HepG2 (cell line): ENCODE data around the gene DLG4. TPM values are rescaled to one million over a fixed set of nuclear protein-coding genes. Genes with fewer than 3 reads are reported as not detected.

ENCODE experiments used
- ATAC-seq: fragments of 200-7000 bp; cut with Tn5 transposase; 3 replicates; pipeline ENCODE4 v1.9.1; 2020; ENCODE audit warnings: mild to moderate bottlenecking, moderate library complexity
- BruUV-seq: library from RNA; stranded (reverse); fragments of 400-500 nt; replicated peaks from 2 replicates; lab custom pipeline; 2021; lab: Mats Ljungman, UMichigan
- CTCF ChIA-PET: fragments of 300-600 bp; formaldehyde crosslinking; extraction: SDS; loops from one replicate; lab custom pipeline; 2021; ENCODE audit warnings: low total read pairs, inconsistent platforms, low intra/inter-chr PET ratio; lab: Yijun Ruan, JAX
- POLR2A ChIA-PET: fragments of 350-600 bp; sonication (Branson Sonifier 250); formaldehyde crosslinking; loops from one replicate; lab custom pipeline; 2020; ENCODE audit warnings: antibody characterized with exemption, inconsistent platforms; lab: Yijun Ruan, JAX
- DNase-seq: peaks from one replicate; pipeline ENCODE4 v3.0.0-alpha.2; 2015; ENCODE audit warnings: low spot score
- FAIRE-seq: peaks from 3 replicates; lab custom pipeline; 2011; peaks lifted over from hg19 to GRCh38; lab: Jason Lieb, UNC
- H2AFZ ChIP-seq: one replicate; pipeline ENCODE4 v1.6.1; 2011; ENCODE audit warnings: low read length, inconsistent platforms
- H3K27ac ChIP-seq: fragments of 300-600 bp; 3 replicates; pipeline ENCODE4 v1.8.0; 2011; ENCODE audit warnings: mixed run types, mild to moderate bottlenecking, mixed read lengths, low read length, inconsistent platforms; ENCODE audit not compliant: insufficient read depth; ENCODE audit errors: extremely low read length
- H3K27me3 ChIP-seq, 2 experiments: fragments of 200-600 bp in 1 of 2; 2 replicates in 1 of 2; 3 replicates in 1 of 2; pipeline versions ENCODE4 v1.6.0 to v1.8.0; 2011; ENCODE audit warnings: low read length in 2 of 2, mild to moderate bottlenecking in 2 of 2, moderate library complexity in 2 of 2, inconsistent platforms in 1 of 2; ENCODE audit not compliant: insufficient read depth in 2 of 2, control insufficient read depth in 1 of 2
- H3K36me3 ChIP-seq, 2 experiments: fragments of 200-600 bp in 1 of 2; replicated peaks in 1 of 2; 2 replicates in 1 of 2; 3 replicates in 1 of 2; pipeline versions ENCODE4 v1.5.1 to v1.8.0; 2011; ENCODE audit warnings: low read length in 2 of 2, inconsistent platforms in 1 of 2; ENCODE audit not compliant: insufficient read depth in 2 of 2, control insufficient read depth in 1 of 2
- H3K4me1 ChIP-seq: 2 replicates; pipeline ENCODE4 v1.5.1; 2012; ENCODE audit warnings: low read length, inconsistent platforms; ENCODE audit not compliant: insufficient read depth
- H3K4me2 ChIP-seq: 2 replicates; pipeline ENCODE4 v1.6.0; 2011; ENCODE audit warnings: low read depth, low read length, inconsistent platforms
- H3K4me3 ChIP-seq, 3 experiments: fragments of 200-600 bp in 1 of 3; sonication (generic), shearing (Covaris generic) in 1 of 3; replicated peaks in 1 of 3; 2 replicates each; pipeline ENCODE4 v1.5.1; 2011 to 2016; ENCODE audit warnings: low read length in 3 of 3, inconsistent platforms in 2 of 3, low read depth in 2 of 3, mild to moderate bottlenecking in 2 of 3, control low read depth in 1 of 3, mixed read lengths in 1 of 3; ENCODE audit not compliant: insufficient read depth in 1 of 3
- H3K79me2 ChIP-seq: one replicate; pipeline ENCODE4 v1.6.1; 2011; ENCODE audit warnings: low read length, inconsistent platforms; ENCODE audit not compliant: insufficient read depth
- H3K9ac ChIP-seq: 2 replicates; pipeline ENCODE4 v1.6.0; 2011; ENCODE audit warnings: mild to moderate bottlenecking, low read depth, low read length, inconsistent platforms; ENCODE audit not compliant: insufficient read depth
- H3K9me3 ChIP-seq: 2 replicates; pipeline ENCODE4 v1.5.1; 2012; ENCODE audit warnings: mild to moderate bottlenecking, low read length
- H4K20me1 ChIP-seq: 2 replicates; pipeline ENCODE4 v1.6.0; 2011; ENCODE audit warnings: inconsistent platforms, mild to moderate bottlenecking, low read length, moderate library complexity; ENCODE audit not compliant: insufficient read depth
- MIER3 ChIP-seq: IDR thresholded peaks from 2 replicates; pipeline ENCODE4 v1.6.1; 2016; ENCODE audit warnings: missing compliant biosample characterization, borderline replicate concordance
- ZNF207 ChIP-seq: fragments of 450-650 bp; IDR thresholded peaks from 2 replicates; pipeline ENCODE4 v1.6.1; 2016; ENCODE audit warnings: antibody characterized with exemption, borderline replicate concordance
- ZNF468 ChIP-seq: sonication (generic); formaldehyde crosslinking; IDR thresholded peaks from 2 replicates; pipeline ENCODE4 v1.8.0; 2022; ENCODE audit warnings: mild to moderate bottlenecking, moderate library complexity, missing genetic modification reagents
- ZNF646 ChIP-seq: sonication (generic); formaldehyde crosslinking; IDR thresholded peaks from 2 replicates; pipeline ENCODE4 v1.9.0; 2021; ENCODE audit warnings: mild to moderate bottlenecking, missing genetic modification reagents
- WGBS: methylation state at CpG from one replicate; pipeline ENCODE4 v1.1.6; 2017; ENCODE audit warnings: low lambda C conversion rate; 5-methylcytosine and 5-hydroxymethylcytosine counted together
- in situ Hi-C: cut with HindIII; loops from 2 replicates; pipeline ENCODE4 v1.10.0; 2017; ENCODE audit warnings: low pct_unique_long_range_greater_than_20kb; ENCODE audit not compliant: extremely low pct_ligation_motif_present
- intact Hi-C: fragments of 100-400 bp; cut with micrococcal nuclease; formaldehyde crosslinking; loops from one replicate; pipeline ENCODE4 v1.10.0; 2022; ENCODE audit not compliant: unreplicated experiment
- polyA plus RNA-seq, 8 experiments: library from polyadenylated mRNA; depleted of rRNA in 3 of 8; stranded (reverse) in 7 of 8; unstranded in 1 of 8; fragments of >200 nt; fragmentation: Illumina TruSeq in 4 of 8; extraction: Trizol in 4 of 8; gene quantifications; 2 replicates each; pipeline versions ENCODE4 v1.2.1 to v1.2.3, GENCODE V29; 2011 to 2016; ENCODE audit warnings: low read depth in 4 of 8, missing spikeins in 1 of 8, mixed read lengths in 1 of 8; ENCODE audit not compliant: insufficient read depth in 1 of 8
- total RNA-seq, 5 experiments: library from RNA; depleted of rRNA; stranded (reverse); fragments of >200 nt; fragmentation: Illumina TruSeq; extraction: Trizol; gene quantifications; 2 replicates each; pipeline ENCODE4 v1.2.3, GENCODE V29; 2016; ENCODE audit warnings: low read depth in 1 of 5

The DLG4 gene
- total and polyA plus RNA-seq, 2 of the 13 experiments (the other 11 are each of a cell fraction or from before 2014, with no cell fraction given), result 0.71 to 4.3 TPM

GRCh38 chr17:7248796-7249195 is 29.2 kb upstream of the DLG4 start:
- H3K9me3 ChIP-seq, result no peaks in the 10 kb centered on the region
- H3K36me3 ChIP-seq, result peaks cover 5 to 27% of the 10 kb centered on the region in 2 experiments; a peak in 3 of 5 replicates
- H3K4me2 ChIP-seq, result peak overlapping the region; percentile 90
- peaks cover 53% of the 10 kb centered on the region for H3K79me2 ChIP-seq
- DNase-seq (no peak), ATAC-seq (no peak), FAIRE-seq (no peak)
- no peak overlapping the region for H3K27ac ChIP-seq
- peaks cover 0 to 2% of the 10 kb centered on the region in 2 experiments; a peak in 1 of 5 replicates for H3K27me3 ChIP-seq
- in situ Hi-C loops (no loop called here), intact Hi-C loops (no loop called here)
- peaks cover 30% of the 10 kb centered on the region for H3K4me1 ChIP-seq
- H3K9ac ChIP-seq, result peak overlapping the region; percentile 24; the same call in 1 of the 2 replicates
- no peak overlapping the region for H2AFZ ChIP-seq
- CTCF ChIA-PET, result no interaction called here
- no TSS peak for BruUV-seq
- TF ChIP-seq MIER3 (no peak), ZNF646 (CRISPR knock-in tag) (no peak), ZNF468 (no peak), ZNF207 (no peak)
- no peaks in the 10 kb centered on the region for H4K20me1 ChIP-seq
- no peak overlapping the region for H3K4me3 ChIP-seq
- POLR2A ChIA-PET, result interaction anchor here (1.5 to 1.6 kb wide), 2 partner anchors 14 to 16 kb away, joined by 4 to 5 read pairs; partner anchors contain the start of gene DVL2
- 83% methylated on average over 4 of the region's 4 CpGs for WGBS
